Keratinocyte (primary cell): ENCODE results near the gene FXYD5.

Source experiments
- CTCF ChIP-seq, 3 experiments: IDR thresholded peaks in 1 of 3; conservative IDR thresholded peaks in 1 of 3; optimal IDR thresholded peaks in 1 of 3; 2 replicates in 2 of 3; 3 replicates in 1 of 3; pipeline versions ENCODE3 to v1.5.1; 2011; ENCODE audit warnings: low read length in 3 of 3, mild to moderate bottlenecking in 3 of 3, moderate library complexity in 2 of 3, control low read depth in 1 of 3, inconsistent platforms in 1 of 3; ENCODE audit not compliant: insufficient read depth in 2 of 3; ENCODE audit errors: extremely low read depth in 1 of 3
- EZH2 ChIP-seq: IDR thresholded peaks from one replicate; pipeline ENCODE4 v1.6.1; 2012; ENCODE audit warnings: inconsistent platforms, mild to moderate bottlenecking, low read length, moderate library complexity

GRCh38 chr19:35217649-35217990, 63.1 kb downstream of the FXYD5 start:
- TF ChIP-seq CTCF (optimal IDR thresholded peaks at IDR 0.05 in 1 of 3, IDR thresholded peaks at IDR 0.05 in 1 of 3, conservative IDR thresholded peaks at IDR 0.05 in 1 of 3; ENCODE audit: extremely low read depth in 1 of 3, insufficient read depth in 2 of 3, low read length in 3 of 3) (no peak), EZH2 (no peak)
